ENCODE data around the gene FAIM2.
"Not testable (repeated sequence)": the region's sequence is repeated elsewhere in the genome, so short reads cannot be mapped to it uniquely, and the experiment has no call there.

Gene FAIM2

GRCh38 chr12:49855890-49856289 lies 47.8 kb downstream of the FAIM2 start:
- DNase-seq = not testable (repeated sequence)

GRCh38 chr12:49854976-49855375 lies 48.7 kb downstream of the FAIM2 start:
- no peak for DNase-seq

GRCh38 chr12:49853671-49854070 lies 50.0 kb downstream of the FAIM2 start:
- no peak for DNase-seq

GRCh38 chr12:49847161-49847560 lies 56.5 kb downstream of the FAIM2 start:
- DNase-seq = no peak

- DNase-seq = no peak
Observed at GRCh38 chr12:49846032-49846431, 57.7 kb downstream of the FAIM2 start.

GRCh38 chr12:49843876-49844437 lies 59.7 kb downstream of the FAIM2 start:
- DNase-seq = no peak

GRCh38 chr12:49843411-49843810 lies 60.3 kb downstream of the FAIM2 start:
- no peak for DNase-seq

- DNase-seq = peak; percentile 84
Observed at GRCh38 chr12:49842519-49843352, 61.0 kb downstream of the FAIM2 start, which contains the start of gene BCDIN3D. Gene BCDIN3D (minus strand): TSS chr12:49843106. CDS start chr12:49843087, 19 bp downstream.

- DNase-seq = peak; percentile 14
Observed at GRCh38 chr12:49838973-49839633, 64.6 kb downstream of the FAIM2 start.

GRCh38 chr12:49832836-49833421 lies 70.8 kb downstream of the FAIM2 start:
- no peak for DNase-seq

- no peak for DNase-seq
Observed at GRCh38 chr12:49831717-49832116, 72.0 kb downstream of the FAIM2 start.

GRCh38 chr12:49828133-49829091 lies 75.3 kb downstream of the FAIM2 start, which contains the start of gene NCKAP5L:
Gene NCKAP5L (minus strand): TSS chr12:49828413. CDS start chr12:49804044, 24,369 bp downstream.
- peak; percentile 72 for DNase-seq

GRCh38 chr12:49827401-49828099 lies 76.2 kb downstream of the FAIM2 start:
- DNase-seq = peak; percentile 6

- no peak for DNase-seq
Observed at GRCh38 chr12:49827051-49827400, 76.7 kb downstream of the FAIM2 start.

- DNase-seq = no peak
Observed at GRCh38 chr12:49825971-49826421, 77.7 kb downstream of the FAIM2 start.

GRCh38 chr12:49825360-49825970 lies 78.2 kb downstream of the FAIM2 start:
- no peak for DNase-seq

GRCh38 chr12:49824895-49825294 lies 78.8 kb downstream of the FAIM2 start:
- DNase-seq = no peak

- DNase-seq = no peak
Observed at GRCh38 chr12:49824416-49824815, 79.3 kb downstream of the FAIM2 start.

GRCh38 chr12:49823951-49824350 lies 79.7 kb downstream of the FAIM2 start:
- no peak for DNase-seq

GRCh38 chr12:49823350-49823749 lies 80.3 kb downstream of the FAIM2 start:
- DNase-seq = no peak

Measured in DMS 273 treated with DMSO at 0.1 percent for 48 hours (cell line).